ENCODE results near the gene CYFIP1. TPM values are rescaled to one million over a fixed set of nuclear protein-coding genes. Genes with fewer than 3 reads are reported as not detected.
A peak's percentile ranks its signal among the peaks of the same experiment; 100 is the strongest.

The CYFIP1 gene
- total and polyA plus RNA-seq, 2 of the 13 experiments (the other 11 are each of a cell fraction or from before 2014, with no cell fraction given): 38.1 to 58.3 TPM

DNA sequence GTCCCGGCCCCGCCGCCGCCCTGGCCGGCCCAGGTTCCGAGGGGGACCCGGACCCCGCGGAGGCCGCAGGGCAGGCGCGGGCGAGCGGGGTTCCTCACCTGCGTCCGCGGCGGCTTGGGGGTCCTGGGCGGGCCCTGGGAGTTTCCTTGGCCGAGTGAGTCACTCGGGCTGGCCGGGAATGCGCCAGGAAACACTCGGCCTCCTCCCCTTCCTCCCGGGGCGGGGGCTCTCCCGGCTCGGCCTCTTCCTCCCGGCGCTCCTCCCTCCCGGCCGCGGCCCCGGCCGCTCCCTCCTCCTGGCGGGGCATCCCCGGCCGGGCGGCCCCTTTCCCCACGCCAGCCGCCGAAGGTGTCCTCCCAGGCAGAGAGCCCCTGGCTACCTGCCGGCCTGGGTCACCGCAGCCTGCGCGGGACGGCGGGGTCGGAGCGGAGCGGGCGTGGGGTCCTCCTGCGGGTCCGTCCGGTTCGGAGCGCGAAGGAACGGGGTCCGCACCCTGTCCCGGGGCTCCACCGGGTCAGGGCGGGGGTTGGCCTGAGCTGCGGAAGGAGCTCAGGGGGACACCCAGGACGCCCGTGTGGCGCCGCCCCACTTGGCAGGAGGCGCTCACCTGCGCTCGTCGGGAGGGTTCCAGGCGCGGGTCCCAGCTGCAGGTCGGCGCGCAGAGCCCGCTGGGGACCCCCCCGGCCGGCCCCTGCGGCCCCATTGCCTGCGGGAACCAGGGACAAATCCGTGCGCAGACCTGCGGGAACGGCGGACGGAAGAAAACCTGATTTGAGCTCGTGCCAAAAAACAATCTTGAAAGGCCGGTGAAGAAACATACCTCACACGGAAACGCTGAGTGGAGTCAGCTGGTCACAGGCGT, at the start of gene CYFIP1 (continued):
- TF ChIP-seq USF2 (IDR thresholded peaks at IDR 0.05; ENCODE audit: low read depth, low read length): no peak
- TF ChIP-seq USF2 (CRISPR knock-in tag; IDR thresholded peaks at IDR 0.05; ENCODE audit: borderline replicate concordance): no peak
- no peak for TF ChIP-seq ZFP36 (IDR thresholded peaks at IDR 0.05; ENCODE audit: borderline replicate concordance, low read depth, low read length, partially characterized antibody)
- TF ChIP-seq RFX5 (IDR thresholded peaks at IDR 0.05; ENCODE audit: low read depth, low read length): no peak
- no peak for TF ChIP-seq GLI4 (CRISPR knock-in tag; IDR thresholded peaks at IDR 0.05; ENCODE audit: borderline replicate concordance)
- TF ChIP-seq ZNF605 (CRISPR knock-in tag; IDR thresholded peaks at IDR 0.05): no peak
- TF ChIP-seq KDM5A (IDR thresholded peaks at IDR 0.05; ENCODE audit: borderline replicate concordance, low read length): no peak
- TF ChIP-seq NKX3-1 (CRISPR knock-in tag; IDR thresholded peaks at IDR 0.05): no peak
- TF ChIP-seq ZNF777 (CRISPR knock-in tag; IDR thresholded peaks at IDR 0.05): peak; percentile 54; the same call in 1 of the 2 replicates
- TF ChIP-seq, protein P1, sequence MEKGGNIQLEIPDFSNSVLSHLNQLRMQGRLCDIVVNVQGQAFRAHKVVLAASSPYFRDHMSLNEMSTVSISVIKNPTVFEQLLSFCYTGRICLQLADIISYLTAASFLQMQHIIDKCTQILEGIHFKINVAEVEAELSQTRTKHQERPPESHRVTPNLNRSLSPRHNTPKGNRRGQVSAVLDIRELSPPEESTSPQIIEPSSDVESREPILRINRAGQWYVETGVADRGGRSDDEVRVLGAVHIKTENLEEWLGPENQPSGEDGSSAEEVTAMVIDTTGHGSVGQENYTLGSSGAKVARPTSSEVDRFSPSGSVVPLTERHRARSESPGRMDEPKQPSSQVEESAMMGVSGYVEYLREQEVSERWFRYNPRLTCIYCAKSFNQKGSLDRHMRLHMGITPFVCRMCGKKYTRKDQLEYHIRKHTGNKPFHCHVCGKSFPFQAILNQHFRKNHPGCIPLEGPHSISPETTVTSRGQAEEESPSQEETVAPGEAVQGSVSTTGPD (CRISPR knock-in tag; IDR thresholded peaks at IDR 0.05): no peak
- TF ChIP-seq SCMH1 (CRISPR knock-in tag; IDR thresholded peaks at IDR 0.05; ENCODE audit: borderline replicate concordance): no peak
- no peak for TF ChIP-seq PLSCR1 (CRISPR knock-in tag; IDR thresholded peaks at IDR 0.05; ENCODE audit: borderline replicate concordance)
- no peak; the same call in 1 of the 2 replicates for TF ChIP-seq THAP11 (CRISPR knock-in tag; IDR thresholded peaks at IDR 0.05)
- no peak for TF ChIP-seq ZNF7 (CRISPR knock-in tag; IDR thresholded peaks at IDR 0.05)
- no peak for TF ChIP-seq MED8 (CRISPR knock-in tag; IDR thresholded peaks at IDR 0.05; ENCODE audit: insufficient replicate concordance)
- no peak; the same call in 1 of the 2 replicates for TF ChIP-seq ZBTB25 (CRISPR knock-in tag; IDR thresholded peaks at IDR 0.05)
- no peak for TF ChIP-seq PCBP2 (optimal IDR thresholded peaks at IDR 0.05; ENCODE audit: low read depth, low read length, poor library complexity, severe bottlenecking)
- no peak for TF ChIP-seq FLYWCH1 (CRISPR knock-in tag; IDR thresholded peaks at IDR 0.05)
- TF ChIP-seq STAT6 (CRISPR knock-in tag; IDR thresholded peaks at IDR 0.05; ENCODE audit: borderline replicate concordance): no peak
- TF ChIP-seq ZNF543 (CRISPR knock-in tag; IDR thresholded peaks at IDR 0.05): no peak; the same call in 1 of the 2 replicates
- TF ChIP-seq TBX3 (IDR thresholded peaks at IDR 0.05; ENCODE audit: borderline replicate concordance): no peak
